KOPT-K1 (cell line): Measurements from ENCODE around the gene MOB2.

Experiments
- H3K27ac ChIP-seq: fragments of 200-600 bp; sonication (generic); 2 replicates; pipeline ENCODE4 v1.5.1; 2016; ENCODE audit warnings: antibody characterized with exemption, mild to moderate bottlenecking, low read depth, low read length; ENCODE audit not compliant: poor library complexity, severe bottlenecking
- H3K36me3 ChIP-seq: fragments of 200-600 bp; sonication (generic); 2 replicates; pipeline ENCODE4 v1.5.1; 2017; ENCODE audit warnings: antibody characterized with exemption, mild to moderate bottlenecking, low read length, moderate library complexity; ENCODE audit not compliant: insufficient read depth
- H3K9me3 ChIP-seq: fragments of 200-600 bp; sonication (generic); 2 replicates; pipeline ENCODE4 v1.5.1; 2017; ENCODE audit warnings: antibody characterized with exemption, low read length, mild to moderate bottlenecking; ENCODE audit not compliant: insufficient read depth, poor library complexity, severe bottlenecking

The MOB2 gene

DNA sequence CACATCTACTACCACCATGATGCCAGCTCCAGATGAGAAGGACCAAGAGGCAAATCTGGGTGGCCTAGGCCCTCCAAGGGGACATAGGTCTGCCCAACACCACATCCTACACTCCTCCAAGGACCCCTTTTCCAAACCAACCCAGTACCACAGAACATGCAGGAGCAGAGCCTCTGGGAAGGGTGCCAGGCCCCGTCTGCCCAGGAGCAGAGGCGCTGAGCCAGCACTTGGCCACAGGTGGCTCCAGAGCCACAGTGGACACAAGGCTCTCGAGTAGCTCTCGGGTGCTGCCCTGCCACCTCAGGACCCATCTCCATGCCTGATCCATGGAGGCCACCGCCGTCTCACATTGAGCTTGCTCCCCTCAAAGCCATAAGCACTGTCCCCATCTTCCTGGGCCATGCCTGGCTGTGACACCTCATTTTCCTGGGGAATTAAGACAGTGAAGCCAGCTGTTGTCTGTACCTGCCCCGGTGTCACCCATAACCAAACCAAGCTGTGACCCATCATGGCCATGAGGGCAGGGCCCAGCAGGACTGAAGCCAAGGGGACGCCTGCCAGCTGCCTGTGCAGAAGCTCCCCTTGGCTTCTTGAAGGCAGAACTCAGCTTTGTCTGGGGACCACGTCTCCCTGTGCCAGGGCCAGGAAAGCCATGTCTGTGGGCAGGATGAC is 7.4 kb downstream of the MOB2 start:
- Histone ChIP-seq H3K9me3 (no peaks in the 10 kb centered on the region), H3K27ac (no peak overlapping the region), H3K36me3 (peaks cover 25% of the 10 kb centered on the region; the same call in 1 of the 2 replicates)

DNA sequence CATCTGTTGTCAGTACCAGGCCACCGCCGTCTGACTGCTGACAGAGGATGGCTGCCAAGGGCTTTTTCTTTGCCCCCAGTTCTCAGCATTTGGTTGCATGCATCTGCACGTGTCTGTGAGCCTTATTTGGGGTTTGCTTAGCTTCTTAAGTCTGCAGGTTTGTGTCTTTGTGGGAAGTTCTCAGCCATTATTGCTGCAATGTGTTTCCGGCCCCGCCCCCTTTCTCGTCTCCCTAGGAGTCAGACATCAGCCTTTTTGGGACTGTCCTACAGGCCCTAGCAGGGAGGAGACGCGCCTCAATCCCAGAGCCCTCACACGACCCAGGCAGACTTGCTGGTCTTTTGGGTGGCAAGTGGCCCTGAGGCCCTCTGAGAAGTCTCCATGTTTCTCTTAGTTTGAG is 8.0 kb downstream of the MOB2 start:
- Histone ChIP-seq H3K27ac (no peak overlapping the region), H3K36me3 (peaks cover 25% of the 10 kb centered on the region; the same call in 1 of the 2 replicates), H3K9me3 (no peaks in the 10 kb centered on the region)

DNA sequence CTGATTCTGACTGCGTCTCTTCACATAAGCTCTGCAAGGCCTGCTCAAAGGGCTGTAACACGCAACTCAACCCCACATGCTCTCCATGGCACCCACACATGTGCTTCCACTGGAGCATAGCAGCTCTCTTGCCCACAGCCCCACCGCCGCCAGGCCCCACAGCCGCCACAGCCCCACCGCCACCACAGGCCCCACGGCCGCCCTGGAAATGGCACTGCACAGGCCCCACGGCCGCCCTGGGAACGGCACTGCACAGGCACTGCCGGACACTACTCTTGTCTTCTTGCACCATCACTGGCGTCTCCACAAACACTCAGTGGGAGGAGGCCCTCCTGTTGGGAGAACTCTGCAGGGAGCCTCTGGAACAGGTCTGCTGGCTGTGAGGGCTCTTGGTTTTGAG is 8.6 kb downstream of the MOB2 start:
- Histone ChIP-seq H3K9me3 (no peaks in the 10 kb centered on the region), H3K36me3 (peaks cover 25% of the 10 kb centered on the region; the same call in 1 of the 2 replicates), H3K27ac (no peak overlapping the region)

DNA sequence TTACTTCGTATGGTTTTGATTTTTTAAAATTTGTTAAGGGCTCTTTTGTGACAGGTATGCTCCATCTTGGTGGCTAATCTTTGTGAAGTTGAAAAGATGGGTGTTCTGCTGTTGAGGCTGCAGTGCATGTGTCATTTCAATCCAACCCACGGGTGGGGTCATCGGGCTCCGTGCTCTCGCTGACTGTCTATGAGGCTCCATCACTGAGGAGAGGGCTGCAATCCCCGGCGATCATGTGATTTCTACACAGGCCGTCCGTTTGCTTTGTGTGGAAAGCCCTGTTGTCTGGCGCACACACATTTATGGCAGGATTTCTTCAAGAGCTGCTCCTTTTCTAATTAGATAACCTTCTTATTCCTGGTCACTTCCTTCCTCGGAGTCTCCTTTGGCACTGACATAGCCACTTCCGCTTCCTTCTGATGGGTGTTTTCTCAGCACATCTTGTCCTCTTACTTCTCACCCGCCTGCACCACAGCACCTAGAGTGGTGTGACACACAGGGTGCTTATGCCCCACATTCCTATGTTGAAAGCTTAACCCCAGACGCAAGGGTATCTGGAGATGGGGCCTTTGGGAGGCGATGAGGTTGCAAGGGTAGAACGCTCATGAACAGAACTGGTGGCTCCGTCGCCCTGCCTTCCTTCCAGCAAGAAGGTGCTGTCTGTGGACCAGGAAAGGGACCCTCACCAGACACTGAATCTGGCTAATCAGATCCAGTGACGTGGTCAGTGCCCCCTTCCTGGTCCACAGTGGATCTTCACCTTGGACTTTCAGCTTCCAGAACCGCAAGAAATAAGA is 9.4 kb downstream of the MOB2 start:
- H3K27ac ChIP-seq = no peak overlapping the region
- no peaks in the 10 kb centered on the region for H3K9me3 ChIP-seq
- H3K36me3 ChIP-seq = peaks cover 25% of the 10 kb centered on the region; the same call in 1 of the 2 replicates

DNA sequence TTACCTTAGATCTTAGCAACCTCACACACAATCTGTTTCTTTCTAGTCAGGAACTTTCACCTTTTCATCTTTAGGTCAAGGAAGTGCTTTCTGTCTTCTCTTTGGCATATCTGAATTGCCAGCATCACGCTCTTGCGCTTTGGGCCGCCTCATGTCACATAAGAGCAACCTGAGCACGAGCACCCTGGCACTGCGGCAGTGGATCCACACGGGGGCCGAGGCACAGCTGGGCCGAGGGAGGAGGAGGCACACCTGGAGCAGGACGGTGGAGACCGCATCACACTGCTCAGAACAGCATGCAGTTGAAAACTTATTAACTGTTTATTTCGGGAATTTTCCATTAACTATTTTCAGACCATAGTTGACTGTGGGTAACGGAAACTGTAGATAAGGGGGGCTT is 10.7 kb downstream of the MOB2 start:
- H3K36me3 ChIP-seq = peaks cover 25% of the 10 kb centered on the region; the same call in 1 of the 2 replicates
- H3K27ac ChIP-seq = no peak overlapping the region
- no peaks in the 10 kb centered on the region for H3K9me3 ChIP-seq

DNA sequence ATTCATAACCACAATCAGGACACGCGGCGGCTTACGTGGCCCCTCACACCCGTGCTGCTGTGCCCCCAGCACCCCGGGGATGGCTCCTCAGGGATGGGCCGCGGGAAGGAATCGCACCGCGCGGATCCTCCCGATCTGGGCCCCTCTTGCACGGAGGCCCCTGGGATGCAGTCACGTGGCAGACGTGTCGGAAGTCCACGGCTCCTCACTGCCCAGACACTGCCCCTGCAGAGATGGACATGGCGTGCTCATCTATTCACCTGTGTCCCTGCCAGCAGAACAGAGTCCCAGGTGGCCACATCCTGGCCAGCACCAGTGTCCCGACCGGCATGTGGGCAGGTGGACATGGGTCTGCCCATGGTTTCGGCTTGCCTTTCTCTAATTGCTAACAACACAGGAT is 12.8 kb downstream of the MOB2 start:
- H3K36me3 ChIP-seq = peaks cover 13% of the 10 kb centered on the region; the same call in 1 of the 2 replicates
- no peak overlapping the region for H3K27ac ChIP-seq
- no peaks in the 10 kb centered on the region for H3K9me3 ChIP-seq

DNA sequence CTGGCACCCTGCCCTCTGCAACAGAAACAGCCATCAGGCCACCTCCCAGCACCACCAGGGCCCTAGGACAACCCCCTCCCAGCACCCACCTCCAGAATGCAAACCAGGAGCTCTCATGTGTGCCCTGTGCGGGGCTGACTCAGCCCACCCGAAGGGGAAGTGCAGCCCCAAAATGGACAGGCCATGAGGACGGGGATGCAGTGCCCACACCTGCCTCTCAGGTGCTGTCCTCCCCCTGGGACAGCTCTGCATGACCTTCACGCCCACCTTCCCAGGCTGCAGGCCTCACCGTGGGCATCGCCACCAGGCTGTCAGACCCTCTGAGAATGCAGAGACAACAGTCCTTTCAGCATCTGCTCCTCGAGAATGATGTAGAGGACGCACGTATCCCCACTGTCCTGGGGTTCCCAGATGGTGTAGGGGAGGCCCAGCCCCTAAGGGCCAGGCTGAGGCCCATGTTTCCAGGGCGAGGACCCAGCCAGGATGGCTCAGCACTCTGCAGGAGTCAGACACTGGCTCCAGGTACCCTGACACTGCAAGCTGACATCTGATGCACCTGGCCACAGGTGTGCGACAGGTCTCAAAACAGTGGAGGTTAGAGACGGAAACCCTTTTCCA is 13.5 kb downstream of the MOB2 start:
- H3K27ac ChIP-seq = no peak overlapping the region
- peaks cover 13% of the 10 kb centered on the region; the same call in 1 of the 2 replicates for H3K36me3 ChIP-seq
- no peaks in the 10 kb centered on the region for H3K9me3 ChIP-seq

DNA sequence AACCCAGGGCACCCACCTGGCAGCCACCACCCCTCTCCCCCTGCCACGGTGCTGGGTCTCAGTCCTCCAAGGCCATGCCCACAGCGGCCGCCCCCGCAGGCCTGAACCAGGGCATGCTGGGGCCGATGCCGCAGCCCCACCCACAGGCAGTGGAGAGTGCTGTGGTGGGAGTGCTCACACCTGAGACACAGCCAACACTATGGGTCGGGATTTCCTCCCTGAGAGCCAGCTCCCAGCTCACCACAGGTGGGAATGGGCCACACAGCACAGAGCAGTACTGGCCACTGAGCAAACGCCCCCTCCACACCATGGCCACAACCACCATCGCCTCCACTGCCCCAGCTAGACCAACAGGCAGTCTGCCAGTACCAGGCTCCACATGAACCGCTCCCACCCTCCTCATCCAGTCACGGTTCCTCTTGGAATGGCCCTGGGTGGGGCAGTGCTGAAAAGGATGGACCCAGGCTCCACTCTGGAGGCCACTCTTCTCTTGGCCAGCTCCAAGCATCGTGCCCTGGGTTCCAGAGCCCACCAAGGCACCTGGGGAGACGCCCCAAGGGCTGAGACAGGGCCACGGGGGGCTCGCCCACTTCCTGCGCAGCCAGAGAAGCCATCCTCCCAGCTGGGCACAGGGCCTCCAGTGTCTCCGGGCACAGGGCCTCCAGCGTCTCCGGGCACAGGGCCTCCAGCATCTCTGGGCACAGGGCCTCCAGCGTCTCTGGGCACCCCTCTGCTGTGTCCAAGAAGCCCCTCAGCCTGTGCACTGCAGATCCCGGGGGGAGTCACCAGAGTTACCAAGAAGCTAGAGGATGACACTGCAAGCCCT is 14.2 kb downstream of the MOB2 start:
- Histone ChIP-seq H3K36me3 (peaks cover 9% of the 10 kb centered on the region; the same call in 1 of the 2 replicates), H3K27ac (no peak overlapping the region), H3K9me3 (no peaks in the 10 kb centered on the region)

DNA sequence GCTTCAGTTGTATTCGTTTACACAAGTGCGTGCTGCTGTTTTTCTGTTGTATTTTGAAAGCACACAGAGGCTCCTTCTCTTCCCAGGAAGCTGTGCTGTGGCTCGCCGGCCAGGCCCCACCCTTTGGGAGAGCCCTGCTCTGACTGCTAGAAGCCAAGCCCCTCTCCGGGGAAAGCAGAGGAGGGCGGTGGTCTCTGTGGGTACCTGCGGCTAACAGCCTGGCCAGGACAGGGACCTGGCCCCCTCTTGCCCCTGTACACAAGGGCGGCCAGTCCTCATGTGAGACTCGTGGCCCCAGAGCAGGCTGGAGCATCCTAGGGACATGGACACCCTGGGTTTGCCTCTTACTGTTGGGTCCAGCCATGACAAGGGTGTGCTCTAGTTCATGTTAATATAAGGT is 14.8 kb downstream of the MOB2 start:
- Histone ChIP-seq H3K36me3 (peaks cover 4% of the 10 kb centered on the region; the same call in 1 of the 2 replicates), H3K27ac (no peak overlapping the region), H3K9me3 (no peaks in the 10 kb centered on the region)

DNA sequence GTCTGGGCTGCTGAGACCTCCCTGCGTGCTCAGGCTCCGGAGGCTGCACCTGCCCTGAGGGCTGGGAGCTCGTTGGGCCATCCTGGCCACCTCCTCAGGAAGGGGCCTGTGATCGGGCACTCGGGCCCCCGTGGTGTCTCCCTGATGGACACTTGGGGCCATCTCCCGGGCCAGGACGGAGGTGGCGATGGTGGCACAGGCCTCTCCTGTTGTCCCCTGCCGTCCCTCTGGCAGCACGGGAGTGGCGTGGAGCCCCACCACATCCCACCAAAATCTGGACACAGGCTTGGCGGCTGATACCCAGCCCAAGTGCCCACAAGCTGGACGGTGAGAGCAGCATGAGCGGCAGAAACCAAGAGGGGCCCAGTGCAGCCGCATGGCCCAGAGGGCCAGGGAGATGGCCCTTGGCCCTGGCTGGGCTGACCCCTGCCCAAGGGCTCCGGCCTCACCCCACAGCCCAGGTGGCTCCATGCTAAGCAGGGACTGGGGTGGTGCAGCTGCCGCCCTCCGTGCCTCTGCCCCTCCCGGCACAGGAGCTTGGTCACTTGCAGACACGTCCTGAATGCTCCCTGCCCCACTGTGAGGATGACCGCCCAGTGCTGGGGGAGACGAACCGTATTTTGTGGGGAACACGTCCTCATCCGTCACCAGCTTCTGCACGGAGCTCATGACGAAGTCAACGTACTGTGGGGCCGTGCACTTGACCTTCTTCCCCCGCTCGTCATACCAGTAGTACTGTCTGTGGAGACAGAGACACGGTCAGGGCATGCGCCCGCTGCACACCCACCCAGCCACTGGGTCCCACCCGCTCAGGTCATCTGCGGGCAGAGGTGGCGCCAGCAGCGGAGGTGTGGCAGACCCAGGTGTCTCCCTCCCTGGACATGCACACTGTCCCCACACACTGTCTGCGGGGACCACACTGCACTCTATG is 15.6 kb downstream of the MOB2 start:
- H3K27ac ChIP-seq = no peak overlapping the region
- no peaks in the 10 kb centered on the region for H3K9me3 ChIP-seq
- H3K36me3 ChIP-seq = no peaks in the 10 kb centered on the region; the same call in 1 of the 2 replicates

DNA sequence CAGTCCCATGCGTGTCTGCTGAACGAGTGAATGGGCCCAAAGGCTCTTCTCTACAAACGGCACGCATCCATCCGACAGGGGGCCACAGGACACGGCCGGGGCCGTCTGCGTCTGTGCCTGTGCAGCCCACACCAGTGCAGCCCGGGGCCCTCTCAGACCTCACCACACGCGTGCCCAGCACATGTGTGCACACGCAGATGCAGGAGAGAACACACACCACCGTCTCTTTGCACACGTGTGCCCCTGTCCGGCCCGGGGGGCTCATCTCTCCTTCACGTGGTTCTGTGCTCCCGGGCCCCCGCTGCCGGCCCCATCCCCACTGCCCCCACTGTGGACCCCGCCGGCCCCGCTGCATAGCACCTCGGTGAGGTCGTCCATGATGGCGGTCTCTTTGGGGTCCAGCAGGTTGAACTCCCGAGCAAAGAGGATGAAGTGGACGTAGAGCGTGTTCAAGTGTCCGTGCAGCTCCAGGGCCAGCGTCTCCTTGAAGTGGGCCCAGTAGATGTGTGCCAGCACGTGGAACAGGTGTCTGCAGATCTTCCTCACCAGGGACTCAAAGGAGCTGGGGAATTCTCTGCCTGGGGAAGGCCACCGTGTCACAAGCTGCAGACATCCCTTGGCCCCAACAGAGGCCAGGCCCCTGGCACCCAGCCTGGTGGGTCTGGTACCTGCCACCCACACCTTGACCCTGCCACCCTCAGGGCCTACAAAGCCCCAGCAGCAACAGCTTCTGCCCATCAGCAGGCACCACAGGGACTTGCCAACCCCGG is 16.5 kb downstream of the MOB2 start:
- H3K27ac ChIP-seq = no peak overlapping the region
- H3K9me3 ChIP-seq = no peaks in the 10 kb centered on the region
- no peaks in the 10 kb centered on the region; the same call in 1 of the 2 replicates for H3K36me3 ChIP-seq

DNA sequence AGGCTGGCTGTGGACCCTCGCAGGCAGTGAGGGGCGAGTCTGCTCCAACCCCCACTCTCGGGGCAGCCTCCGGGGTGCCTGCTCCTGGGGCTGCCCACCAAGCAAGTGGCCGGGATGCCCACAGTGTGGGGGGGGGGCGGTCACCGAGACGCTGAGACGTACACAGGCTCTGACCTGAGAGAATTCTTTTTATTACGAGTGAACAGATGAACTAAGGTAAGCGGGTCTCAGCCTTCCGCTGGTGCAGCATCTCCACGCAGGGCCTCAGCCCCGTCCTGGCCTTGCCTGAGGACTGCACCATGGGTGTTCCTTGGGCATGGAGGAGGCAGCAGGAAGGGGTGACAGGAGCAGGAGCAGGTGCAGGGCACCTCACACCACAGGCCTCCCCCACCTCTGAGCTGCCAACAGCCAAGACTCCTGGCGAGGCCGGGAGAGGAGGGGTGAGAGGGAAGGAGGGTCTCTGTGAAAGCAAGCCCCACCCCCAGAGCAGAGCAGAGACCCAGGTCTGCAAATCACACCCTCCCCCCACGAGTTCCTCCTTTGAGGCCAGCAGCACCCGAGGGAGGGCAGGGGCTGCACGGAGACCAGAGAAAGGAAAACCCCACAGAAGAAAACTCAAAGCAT is 17.2 kb downstream of the MOB2 start:
- Histone ChIP-seq H3K9me3 (no peaks in the 10 kb centered on the region), H3K27ac (no peak overlapping the region), H3K36me3 (no peaks in the 10 kb centered on the region; the same call in 1 of the 2 replicates)
